Astrocyte (in vitro differentiated cells and primary cell): ENCODE data around the gene OXGR1. TPM values are rescaled to one million over a fixed set of nuclear protein-coding genes. Genes with fewer than 3 reads are reported as not detected.

Experiments
- DNase-seq: peaks from one replicate; pipeline ENCODE4 v3.0.0-alpha.2; 2010; ENCODE audit warnings: low read depth
- FAIRE-seq: peaks from 2 replicates; lab custom pipeline; 2011; peaks lifted over from hg19 to GRCh38; lab: Jason Lieb, UNC
- H2AFZ ChIP-seq: 2 replicates; pipeline ENCODE4 v1.6.0; 2012; ENCODE audit warnings: low read depth, low read length, inconsistent platforms
- H3K27ac ChIP-seq: 2 replicates; pipeline ENCODE4 v1.5.1; 2011; ENCODE audit warnings: low read depth, low read length, inconsistent platforms
- H3K27me3 ChIP-seq: 2 replicates; pipeline ENCODE4 v1.6.0; 2011; ENCODE audit warnings: low read length, inconsistent platforms; ENCODE audit not compliant: insufficient read depth
- H3K36me3 ChIP-seq: 2 replicates; pipeline ENCODE4 v1.5.1; 2011; ENCODE audit warnings: low read length, inconsistent platforms; ENCODE audit not compliant: insufficient read depth
- H3K4me1 ChIP-seq: 2 replicates; pipeline ENCODE4 v1.5.1; 2011; ENCODE audit warnings: low read length, inconsistent platforms; ENCODE audit not compliant: insufficient read depth
- H3K4me2 ChIP-seq: 2 replicates; pipeline ENCODE4 v1.6.0; 2012; ENCODE audit warnings: low read length, inconsistent platforms
- H3K4me3 ChIP-seq: 2 replicates; pipeline ENCODE4 v1.5.1; 2011; ENCODE audit warnings: low read depth, mild to moderate bottlenecking, low read length, inconsistent platforms; ENCODE audit not compliant: insufficient read depth
- H3K79me2 ChIP-seq: 2 replicates; pipeline ENCODE4 v1.6.0; 2012; ENCODE audit warnings: mild to moderate bottlenecking, low read length, inconsistent platforms; ENCODE audit not compliant: insufficient read depth
- H3K9ac ChIP-seq: 2 replicates; pipeline ENCODE4 v1.6.0; 2012; ENCODE audit warnings: mild to moderate bottlenecking, low read length, inconsistent platforms
- H3K9me3 ChIP-seq: 2 replicates; pipeline ENCODE4 v1.5.1; 2012; ENCODE audit warnings: low read depth, mild to moderate bottlenecking, low read length, inconsistent platforms; ENCODE audit not compliant: insufficient read depth
- H4K20me1 ChIP-seq: 2 replicates; pipeline ENCODE4 v1.6.0; 2012; ENCODE audit warnings: low read length, inconsistent platforms; ENCODE audit not compliant: insufficient read depth
- H3K27ac Mint-ChIP-seq: one replicate; pipeline ENCODE4 v1.8.0; 2021; ENCODE audit warnings: mild to moderate bottlenecking, mixed read lengths; ENCODE audit not compliant: unreplicated experiment
- H3K27me3 Mint-ChIP-seq: one replicate; pipeline ENCODE4 v1.8.0; 2021; ENCODE audit warnings: low read depth, mixed read lengths; ENCODE audit not compliant: unreplicated experiment
- H3K36me3 Mint-ChIP-seq: one replicate; pipeline ENCODE4 v1.8.0; 2021; ENCODE audit warnings: low read depth, mixed read lengths; ENCODE audit not compliant: unreplicated experiment
- H3K4me1 Mint-ChIP-seq: one replicate; pipeline ENCODE4 v1.8.0; 2021; ENCODE audit warnings: low read depth, mixed read lengths; ENCODE audit not compliant: unreplicated experiment
- H3K4me3 Mint-ChIP-seq: one replicate; pipeline ENCODE4 v1.8.0; 2021; ENCODE audit warnings: mild to moderate bottlenecking, moderate library complexity, mixed read lengths; ENCODE audit not compliant: unreplicated experiment
- H3K9me3 Mint-ChIP-seq: one replicate; pipeline ENCODE4 v1.8.0; 2021; ENCODE audit warnings: mild to moderate bottlenecking, mixed read lengths; ENCODE audit not compliant: unreplicated experiment
- EZH2 ChIP-seq: IDR thresholded peaks from 2 replicates; pipeline ENCODE4 v1.6.1; 2012; ENCODE audit warnings: mild to moderate bottlenecking, low read length, inconsistent platforms; ENCODE audit not compliant: insufficient read depth
- total RNA-seq: library from RNA; stranded (reverse); gene quantifications from 2 replicates; pipeline ENCODE4 v1.2.1, GENCODE V29; 2021
- TF ChIP-seq, protein P1 (sequence below): IDR thresholded peaks from 2 replicates; pipeline ENCODE4 v1.5.1; 2011; ENCODE audit warnings: low read depth, mild to moderate bottlenecking, inconsistent platforms, low read length, moderate library complexity; ENCODE audit not compliant: insufficient read depth

Gene OXGR1
- total RNA-seq, 1 donor from 2014 or later: 0.39 TPM

DNA sequence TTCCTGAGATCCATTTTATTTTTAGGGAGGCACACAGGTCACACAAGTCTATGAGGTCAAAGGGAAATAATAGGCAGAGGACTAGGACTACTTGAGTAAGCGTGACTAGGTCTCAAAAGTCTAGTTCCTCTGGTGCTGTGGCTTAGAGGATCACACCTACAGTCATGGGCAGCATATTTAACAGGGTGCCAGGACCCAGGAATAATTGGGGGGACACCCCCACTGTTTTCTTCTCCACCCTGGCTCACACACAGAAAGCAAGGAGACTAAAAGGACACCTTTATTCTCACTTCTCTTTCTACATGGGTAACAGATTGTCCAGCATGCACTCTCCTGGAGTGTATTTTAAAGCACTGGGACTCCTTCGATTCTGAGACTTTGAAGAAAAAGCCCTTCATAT is 26.2 kb downstream of the OXGR1 start:
- Mint-ChIP-seq H3K36me3 (peaks cover 4% of the 10 kb centered on the region), H3K4me1 (no peaks in the 10 kb centered on the region), H3K9me3 (peaks cover 14% of the 10 kb centered on the region), H3K27me3 (no peaks in the 10 kb centered on the region), H3K27ac (no peak overlapping the region), H3K4me3 (no peak overlapping the region)
- no peaks in the 10 kb centered on the region for H3K79me2 ChIP-seq
- no peak for DNase-seq
- H3K27me3 ChIP-seq: no peaks in the 10 kb centered on the region
- no peak overlapping the region for H3K4me2 ChIP-seq
- no peak overlapping the region for H3K4me3 ChIP-seq
- no peaks in the 10 kb centered on the region for H3K4me1 ChIP-seq
- H3K27ac ChIP-seq: no peak overlapping the region
- H4K20me1 ChIP-seq: no peaks in the 10 kb centered on the region
- TF ChIP-seq, protein P1, sequence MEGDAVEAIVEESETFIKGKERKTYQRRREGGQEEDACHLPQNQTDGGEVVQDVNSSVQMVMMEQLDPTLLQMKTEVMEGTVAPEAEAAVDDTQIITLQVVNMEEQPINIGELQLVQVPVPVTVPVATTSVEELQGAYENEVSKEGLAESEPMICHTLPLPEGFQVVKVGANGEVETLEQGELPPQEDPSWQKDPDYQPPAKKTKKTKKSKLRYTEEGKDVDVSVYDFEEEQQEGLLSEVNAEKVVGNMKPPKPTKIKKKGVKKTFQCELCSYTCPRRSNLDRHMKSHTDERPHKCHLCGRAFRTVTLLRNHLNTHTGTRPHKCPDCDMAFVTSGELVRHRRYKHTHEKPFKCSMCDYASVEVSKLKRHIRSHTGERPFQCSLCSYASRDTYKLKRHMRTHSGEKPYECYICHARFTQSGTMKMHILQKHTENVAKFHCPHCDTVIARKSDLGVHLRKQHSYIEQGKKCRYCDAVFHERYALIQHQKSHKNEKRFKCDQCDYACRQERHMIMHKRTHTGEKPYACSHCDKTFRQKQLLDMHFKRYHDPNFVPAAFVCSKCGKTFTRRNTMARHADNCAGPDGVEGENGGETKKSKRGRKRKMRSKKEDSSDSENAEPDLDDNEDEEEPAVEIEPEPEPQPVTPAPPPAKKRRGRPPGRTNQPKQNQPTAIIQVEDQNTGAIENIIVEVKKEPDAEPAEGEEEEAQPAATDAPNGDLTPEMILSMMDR: no peak
- no peak for TF ChIP-seq EZH2
- H3K9ac ChIP-seq: no peak overlapping the region
- no peak overlapping the region for H2AFZ ChIP-seq
- H3K36me3 ChIP-seq: no peaks in the 10 kb centered on the region
- peaks cover 5% of the 10 kb centered on the region for H3K9me3 ChIP-seq
- FAIRE-seq: no peak

DNA sequence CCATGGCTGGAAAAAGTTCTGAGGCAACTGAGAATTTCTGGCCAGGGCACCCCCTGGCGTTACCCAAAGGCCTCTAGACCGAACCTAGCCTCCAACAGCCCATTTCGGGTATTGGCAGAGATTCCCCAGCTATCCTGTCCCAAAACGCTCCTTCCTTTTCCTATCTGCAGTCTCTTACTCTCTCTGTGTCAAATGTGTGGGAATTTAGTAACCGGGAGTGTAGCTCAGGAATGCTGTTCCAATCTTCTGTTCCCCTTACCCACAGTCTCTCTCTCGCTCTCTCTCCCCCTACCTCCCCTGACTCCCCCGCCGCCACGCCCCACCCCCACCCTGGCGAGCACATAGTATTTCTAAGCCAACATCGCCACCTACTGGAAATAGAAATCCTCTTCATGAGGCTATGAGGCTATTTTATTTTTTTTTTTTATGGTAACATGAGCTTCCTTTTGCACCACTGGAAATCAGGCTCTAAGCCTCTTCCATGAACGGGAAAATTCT is 27.0 kb downstream of the OXGR1 start:
- H3K4me3 ChIP-seq: no peak overlapping the region
- no peaks in the 10 kb centered on the region for H4K20me1 ChIP-seq
- H3K4me2 ChIP-seq: no peak overlapping the region
- FAIRE-seq (no peak), DNase-seq (no peak)
- no peaks in the 10 kb centered on the region for H3K79me2 ChIP-seq
- Mint-ChIP-seq H3K4me3 (no peak overlapping the region), H3K36me3 (peaks cover 4% of the 10 kb centered on the region), H3K4me1 (no peaks in the 10 kb centered on the region), H3K27ac (no peak overlapping the region), H3K27me3 (no peaks in the 10 kb centered on the region), H3K9me3 (peaks cover 14% of the 10 kb centered on the region)
- H3K36me3 ChIP-seq: no peaks in the 10 kb centered on the region
- no peaks in the 10 kb centered on the region for H3K27me3 ChIP-seq
- no peak overlapping the region for H3K27ac ChIP-seq
- no peak overlapping the region for H3K9ac ChIP-seq
- no peak for TF ChIP-seq EZH2
- TF ChIP-seq, protein P1: no peak
- no peaks in the 10 kb centered on the region for H3K4me1 ChIP-seq
- H3K9me3 ChIP-seq: peaks cover 5% of the 10 kb centered on the region
- H2AFZ ChIP-seq: no peak overlapping the region

DNA sequence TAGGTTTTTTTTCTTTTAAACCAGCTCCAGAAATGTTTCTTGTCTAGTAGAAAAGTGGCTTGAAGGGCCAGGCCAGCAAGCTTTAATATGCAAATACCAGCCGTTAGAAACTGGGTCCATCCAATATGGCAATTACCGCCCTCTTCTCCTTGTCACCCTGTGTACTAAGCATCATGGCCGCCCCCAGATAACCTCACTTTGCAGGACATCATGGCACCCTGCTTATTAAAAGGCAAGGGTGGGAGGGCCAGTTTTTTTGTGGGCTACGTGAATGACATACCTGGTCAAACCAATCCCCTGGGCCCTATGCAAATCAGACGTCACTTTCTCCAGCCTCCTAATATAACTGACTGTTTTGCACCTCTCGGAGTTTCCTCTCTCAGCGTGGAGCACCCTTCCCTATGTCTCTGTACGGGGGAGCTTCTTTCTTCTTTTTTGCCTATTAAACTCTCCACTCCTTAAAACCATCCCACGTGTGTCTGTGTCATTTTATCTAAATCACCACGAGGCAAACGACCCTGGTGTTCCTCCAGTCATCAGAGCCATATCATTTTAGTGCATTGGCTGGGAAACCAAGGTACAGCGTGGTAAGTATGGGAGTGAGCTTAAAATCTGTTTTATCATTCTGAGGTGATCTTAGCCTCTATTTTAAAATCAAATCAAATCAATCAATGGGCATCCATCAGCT is 27.7 kb downstream of the OXGR1 start:
- Histone ChIP-seq H3K27me3 (no peaks in the 10 kb centered on the region), H3K4me3 (no peak overlapping the region), H3K9me3 (peaks cover 5% of the 10 kb centered on the region), H3K79me2 (no peaks in the 10 kb centered on the region), H3K4me1 (no peaks in the 10 kb centered on the region), H3K4me2 (no peak overlapping the region), H2AFZ (no peak overlapping the region), H3K36me3 (no peaks in the 10 kb centered on the region), H4K20me1 (no peaks in the 10 kb centered on the region), H3K27ac (no peak overlapping the region), H3K9ac (no peak overlapping the region)
- Mint-ChIP-seq H3K27me3 (no peaks in the 10 kb centered on the region), H3K27ac (no peak overlapping the region), H3K36me3 (peaks cover 4% of the 10 kb centered on the region), H3K4me1 (no peaks in the 10 kb centered on the region), H3K4me3 (no peak overlapping the region), H3K9me3 (peaks cover 14% of the 10 kb centered on the region)
- FAIRE-seq (no peak), DNase-seq (no peak)
- TF ChIP-seq EZH2: no peak
- TF ChIP-seq, protein P1: no peak
